Trophoblast cell (in vitro differentiated cells and primary cell): ENCODE measurements around the gene ZFAND3.

Experiments used
- DNase-seq, 2 donors: peaks; one replicate each; pipeline ENCODE4 v3.0.0-alpha.2; 2016
- H2AFZ ChIP-seq: 2 replicates; pipeline ENCODE4 v1.6.1; 2013; ENCODE audit warnings: low read length, moderate library complexity, mild to moderate bottlenecking; ENCODE audit not compliant: insufficient read depth, poor library complexity
- H2AK5ac ChIP-seq: 2 replicates; pipeline ENCODE4 v1.6.1; 2013; ENCODE audit warnings: mild to moderate bottlenecking, low read length
- H2BK120ac ChIP-seq: 2 replicates; pipeline ENCODE4 v1.6.1; 2013; ENCODE audit warnings: low read length, mild to moderate bottlenecking, moderate library complexity; ENCODE audit not compliant: insufficient read depth, poor library complexity
- H2BK12ac ChIP-seq: 2 replicates; pipeline ENCODE4 v1.6.1; 2013; ENCODE audit warnings: mild to moderate bottlenecking, low read length, moderate library complexity
- H2BK5ac ChIP-seq: 2 replicates; pipeline ENCODE4 v1.6.1; 2013; ENCODE audit warnings: low read length, low read depth, moderate library complexity, mild to moderate bottlenecking; ENCODE audit not compliant: poor library complexity
- H3K14ac ChIP-seq: 2 replicates; pipeline ENCODE4 v1.6.1; 2013; ENCODE audit warnings: mild to moderate bottlenecking, low read length
- H3K18ac ChIP-seq: 2 replicates; pipeline ENCODE4 v1.6.1; 2013; ENCODE audit warnings: mild to moderate bottlenecking, low read length
- H3K23ac ChIP-seq: 2 replicates; pipeline ENCODE4 v1.6.1; 2013; ENCODE audit warnings: low read length
- H3K27ac ChIP-seq: 2 replicates; pipeline ENCODE4 v1.5.1; 2013; ENCODE audit warnings: low read depth, mild to moderate bottlenecking, inconsistent platforms, low read length, moderate library complexity
- H3K27me3 ChIP-seq: 2 replicates; pipeline ENCODE4 v1.6.1; 2013; ENCODE audit warnings: inconsistent platforms, mild to moderate bottlenecking, low read length, moderate library complexity; ENCODE audit not compliant: insufficient read depth
- H3K36me3 ChIP-seq, 2 experiments: 1 replicate in 1 of 2; 2 replicates in 1 of 2; pipeline ENCODE4 v1.6.1; 2013; ENCODE audit warnings: low read length in 2 of 2, mild to moderate bottlenecking in 2 of 2, moderate library complexity in 1 of 2; ENCODE audit not compliant: insufficient read depth in 2 of 2, control insufficient read depth in 1 of 2
- H3K4ac ChIP-seq: 2 replicates; pipeline ENCODE4 v1.6.1; 2013; ENCODE audit warnings: low read depth, mild to moderate bottlenecking, low read length, moderate library complexity
- H3K4me1 ChIP-seq, 2 experiments: 1 replicate in 1 of 2; 2 replicates in 1 of 2; pipeline ENCODE4 v1.6.1; 2013; ENCODE audit warnings: low read length in 2 of 2, mild to moderate bottlenecking in 2 of 2, moderate library complexity in 1 of 2; ENCODE audit not compliant: insufficient read depth in 2 of 2, control insufficient read depth in 1 of 2
- H3K4me2 ChIP-seq: 2 replicates; pipeline ENCODE4 v1.6.1; 2013; ENCODE audit warnings: inconsistent platforms, mild to moderate bottlenecking, low read length, moderate library complexity
- H3K4me3 ChIP-seq: 2 replicates; pipeline ENCODE4 v1.5.1; 2013; ENCODE audit warnings: mild to moderate bottlenecking, low read depth, low read length, inconsistent platforms
- H3K79me1 ChIP-seq: one replicate; pipeline ENCODE4 v1.6.1; 2013; ENCODE audit warnings: low read length
- H3K79me2 ChIP-seq: 2 replicates; pipeline ENCODE4 v1.6.1; 2013; ENCODE audit warnings: low read length, mild to moderate bottlenecking; ENCODE audit not compliant: control insufficient read depth, insufficient read depth, poor library complexity
- H3K9ac ChIP-seq: 2 replicates; pipeline ENCODE4 v1.6.1; 2013; ENCODE audit warnings: mild to moderate bottlenecking, low read length
- H3K9me3 ChIP-seq: 2 replicates; pipeline ENCODE4 v1.6.1; 2013; ENCODE audit warnings: low read depth, mild to moderate bottlenecking, control low read depth, inconsistent platforms, low read length; ENCODE audit not compliant: insufficient read depth
- H4K12ac ChIP-seq: 2 replicates; pipeline ENCODE4 v1.6.1; 2013; ENCODE audit warnings: low read depth, mild to moderate bottlenecking, low read length, moderate library complexity
- H4K8ac ChIP-seq: 2 replicates; pipeline ENCODE4 v1.6.1; 2013; ENCODE audit warnings: low read depth, mild to moderate bottlenecking, low read length, moderate library complexity
- H4K91ac ChIP-seq: one replicate; pipeline ENCODE4 v1.6.1; 2013; ENCODE audit warnings: low read depth, mild to moderate bottlenecking, low read length, moderate library complexity
- WGBS: extraction: QIAGEN DNeasy Blood & Tissue Kit; methylation state at CpG from one replicate; pipeline ENCODE4 v1.1.7; 2013; ENCODE audit warnings: missing lambda C conversion rate; ENCODE audit not compliant: insufficient read length, insufficient coverage; ENCODE audit errors: extremely low coverage; 5-methylcytosine and 5-hydroxymethylcytosine counted together

The ZFAND3 gene

GRCh38 chr6:37965964-37966676 is 146.6 kb downstream of the ZFAND3 start:
- Histone ChIP-seq H2BK120ac (no peak overlapping the region), H3K4me2 (no peak overlapping the region), H2AK5ac (no peak overlapping the region), H2BK12ac (no peak overlapping the region), H3K4me3 (no peak overlapping the region), H3K27ac (no peak overlapping the region), H3K18ac (no peak overlapping the region), H3K36me3 (no peaks in the 10 kb centered on the region), H3K23ac (no peak overlapping the region), H3K9me3 (no peaks in the 10 kb centered on the region), H3K4ac (no peak overlapping the region), H2AFZ (no peak overlapping the region), H3K9ac (no peak overlapping the region), H4K12ac (no peak overlapping the region), H3K4me1 (no peaks in the 10 kb centered on the region), H3K27me3 (no peaks in the 10 kb centered on the region), H3K79me1 (no peaks in the 10 kb centered on the region), H3K14ac (no peak overlapping the region), H2BK5ac (no peak overlapping the region), H4K91ac (no peak overlapping the region), H3K79me2 (no peaks in the 10 kb centered on the region), H4K8ac (no peak overlapping the region)
- DNase-seq = no peak
- no CpG with 5 or more reads among the region's 3 CpGs for WGBS

GRCh38 chr6:37966801-37967200 is 147.3 kb downstream of the ZFAND3 start:
- Histone ChIP-seq H3K4me1 (no peaks in the 10 kb centered on the region), H3K27ac (no peak overlapping the region)

DNA sequence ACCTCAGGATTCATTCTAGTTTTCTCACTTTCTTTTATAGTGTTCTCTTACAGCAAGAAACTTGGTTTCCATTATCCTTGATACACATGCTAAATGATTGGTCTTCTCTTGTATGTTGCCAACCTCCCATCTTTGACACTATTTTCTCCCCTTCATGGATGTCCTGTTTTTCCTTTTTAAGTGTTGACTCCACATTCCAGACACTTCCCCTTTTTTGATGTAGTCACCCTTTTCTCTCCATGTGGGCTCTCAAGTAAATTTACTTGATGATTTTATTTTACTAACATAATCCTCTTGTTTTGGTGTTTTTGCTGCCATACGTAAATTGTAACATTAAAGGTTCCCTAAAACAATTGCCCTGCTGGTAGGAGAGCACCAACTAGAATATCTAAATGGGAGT is 148.1 kb downstream of the ZFAND3 start:
- Histone ChIP-seq H2BK12ac (no peak overlapping the region), H2BK5ac (no peak overlapping the region), H3K14ac (no peak overlapping the region), H2BK120ac (no peak overlapping the region), H4K12ac (no peak overlapping the region), H3K4me1 (no peaks in the 10 kb centered on the region), H4K91ac (no peak overlapping the region), H3K79me2 (no peaks in the 10 kb centered on the region), H3K9ac (no peak overlapping the region), H3K4me2 (no peak overlapping the region), H3K27me3 (no peaks in the 10 kb centered on the region), H3K4me3 (no peak overlapping the region), H3K4ac (no peak overlapping the region), H3K23ac (no peak overlapping the region), H2AK5ac (no peak overlapping the region), H3K27ac (no peak overlapping the region), H3K9me3 (no peaks in the 10 kb centered on the region), H3K18ac (no peak overlapping the region), H3K36me3 (no peaks in the 10 kb centered on the region), H2AFZ (no peak overlapping the region), H3K79me1 (no peaks in the 10 kb centered on the region), H4K8ac (no peak overlapping the region)
- no peak for DNase-seq
- no CpG with 5 or more reads among the region's 1 CpG for WGBS

More at GRCh38 chr6:37966801-37967200, 147.3 kb downstream of the ZFAND3 start:
- Histone ChIP-seq H3K23ac (no peak overlapping the region), H3K9me3 (no peaks in the 10 kb centered on the region), H2BK5ac (no peak overlapping the region), H2BK120ac (no peak overlapping the region), H4K8ac (no peak overlapping the region), H3K9ac (no peak overlapping the region), H2AFZ (no peak overlapping the region), H3K4ac (no peak overlapping the region), H2BK12ac (no peak overlapping the region), H4K12ac (no peak overlapping the region), H3K4me2 (no peak overlapping the region), H3K4me3 (no peak overlapping the region), H2AK5ac (no peak overlapping the region), H3K79me2 (no peaks in the 10 kb centered on the region), H3K79me1 (no peaks in the 10 kb centered on the region), H3K18ac (no peak overlapping the region), H3K27me3 (no peaks in the 10 kb centered on the region), H3K14ac (no peak overlapping the region), H4K91ac (no peak overlapping the region), H3K36me3 (no peaks in the 10 kb centered on the region)
- WGBS = no CpG with 5 or more reads among the region's 1 CpG
- no peak for DNase-seq

DNA sequence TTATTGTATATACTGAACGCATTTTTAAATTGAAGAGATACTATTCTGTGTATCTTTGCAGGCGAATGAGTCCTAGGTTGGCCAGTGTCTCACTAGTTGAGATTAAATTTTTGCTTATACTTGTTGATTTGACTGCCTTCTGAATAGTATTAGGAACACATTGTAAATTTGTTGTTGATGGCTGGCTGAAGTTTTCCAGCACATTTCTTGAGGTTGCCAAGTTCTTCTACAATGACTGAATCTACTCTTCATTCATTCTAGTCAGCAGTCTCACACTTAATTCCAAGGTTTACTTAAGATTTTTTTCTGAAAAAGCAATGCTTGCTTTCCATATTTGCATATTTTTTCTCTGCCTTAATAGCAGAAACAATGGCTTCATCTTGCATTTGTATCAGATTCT is 151.7 kb downstream of the ZFAND3 start:
- H3K9ac ChIP-seq = no peak overlapping the region
- no peak overlapping the region for H2BK120ac ChIP-seq
- H4K12ac ChIP-seq = no peak overlapping the region
- peaks cover 0 to 4% of the 10 kb centered on the region in 2 experiments for H3K36me3 ChIP-seq
- no peak for DNase-seq
- no peaks in the 10 kb centered on the region for H3K4me1 ChIP-seq
- no peaks in the 10 kb centered on the region for H3K79me1 ChIP-seq
- H3K4me2 ChIP-seq = no peak overlapping the region
- H3K79me2 ChIP-seq = peaks cover 2% of the 10 kb centered on the region
- H3K9me3 ChIP-seq = no peaks in the 10 kb centered on the region
- H2AK5ac ChIP-seq = no peak overlapping the region
- no peak overlapping the region for H3K27ac ChIP-seq
- no peak overlapping the region for H2BK12ac ChIP-seq
- no peak overlapping the region for H3K4ac ChIP-seq
- no CpG with 5 or more reads among the region's 2 CpGs for WGBS
- no peak overlapping the region for H3K4me3 ChIP-seq
- no peak overlapping the region for H3K14ac ChIP-seq
- H2BK5ac ChIP-seq = no peak overlapping the region
- no peak overlapping the region for H2AFZ ChIP-seq
- no peak overlapping the region for H4K91ac ChIP-seq
- no peak overlapping the region for H4K8ac ChIP-seq
- no peak overlapping the region for H3K18ac ChIP-seq
- H3K27me3 ChIP-seq = no peaks in the 10 kb centered on the region
- no peak overlapping the region for H3K23ac ChIP-seq
